ENCODE measurements around the gene PCDHGA6. TPM values are rescaled to one million over a fixed set of nuclear protein-coding genes. Genes with fewer than 3 reads are reported as not detected.
"Not testable (repeated sequence)": the region's sequence is repeated elsewhere in the genome, so short reads cannot be mapped to it uniquely, and the experiment has no call there.

PCDHGA6 gene
- total RNA-seq, result 3.1 TPM
- long read RNA-seq, full-length matches to known transcripts, result 1 of 1 reads
- long read RNA-seq, partial matches to known transcripts, result 0 of 1 reads
- long read RNA-seq, other reads (novel, unspliced or antisense), result 0 of 1 reads

DNA sequence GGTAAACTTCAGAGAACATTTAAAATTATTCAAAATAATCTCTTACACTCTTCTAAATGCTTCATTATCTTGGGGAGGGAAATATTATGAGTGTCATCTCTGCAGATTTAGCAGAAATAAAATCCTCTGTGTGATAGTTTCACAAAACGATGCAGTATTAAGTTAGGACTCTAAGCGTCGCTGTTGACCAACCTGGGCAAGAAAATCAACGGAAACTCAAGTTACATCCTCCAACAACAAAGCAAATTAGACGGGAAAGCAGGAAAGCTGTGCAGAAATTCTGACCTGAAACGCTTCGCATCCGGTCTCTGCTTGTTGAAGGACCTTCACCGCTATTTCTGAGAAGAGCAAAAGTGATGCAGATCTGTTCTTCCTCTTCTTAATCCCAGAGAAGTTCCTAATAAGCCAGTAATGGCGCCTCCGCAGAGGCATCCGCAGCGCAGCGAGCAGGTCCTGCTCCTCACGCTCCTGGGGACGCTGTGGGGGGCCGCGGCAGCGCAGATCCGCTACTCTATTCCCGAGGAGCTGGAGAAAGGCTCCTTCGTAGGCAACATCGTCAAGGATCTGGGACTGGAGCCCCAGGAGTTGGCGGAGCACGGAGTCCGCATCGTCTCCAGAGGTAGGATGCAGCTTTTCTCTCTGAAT is at the start of gene PCDHGA6:
TSS of gene PCDHGA6 (plus strand) at position 219 of the 645 bp plus-strand sequence. CDS start at position 412, 193 bp downstream.
- DNase-seq (ENCODE audit: low spot score), result peak; percentile 67

- no peak for DNase-seq (ENCODE audit: low spot score)
Measured at GRCh38 chr5:141326088-141326854, 47.4 kb upstream of the PCDHGA6 start.

- no peak for DNase-seq (ENCODE audit: low spot score)
Measured at GRCh38 chr5:141328231-141328630, 45.5 kb upstream of the PCDHGA6 start.

- DNase-seq (ENCODE audit: low spot score), result no peak
Measured at GRCh38 chr5:141330299-141331080, 43.2 kb upstream of the PCDHGA6 start, which contains the start of gene PCDHGA1. Gene PCDHGA1 (plus strand): TSS chr5:141330514.

DNA sequence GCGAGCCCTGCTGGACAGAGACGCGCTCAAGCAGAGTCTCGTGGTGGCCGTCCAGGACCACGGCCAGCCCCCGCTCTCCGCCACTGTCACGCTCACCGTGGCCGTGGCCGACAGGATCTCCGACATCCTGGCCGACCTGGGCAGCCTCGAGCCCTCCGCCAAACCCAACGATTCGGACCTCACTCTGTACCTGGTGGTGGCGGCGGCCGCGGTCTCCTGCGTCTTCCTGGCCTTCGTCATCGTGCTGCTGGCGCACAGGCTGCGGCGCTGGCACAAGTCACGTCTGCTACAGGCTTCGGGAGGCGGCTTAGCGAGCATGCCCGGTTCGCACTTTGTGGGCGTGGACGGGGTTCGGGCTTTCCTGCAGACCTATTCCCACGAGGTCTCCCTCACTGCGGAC is 41.1 kb upstream of the PCDHGA6 start:
- DNase-seq (ENCODE audit: low spot score), result not testable (repeated sequence)

- DNase-seq (ENCODE audit: low spot score), result no peak
Measured at GRCh38 chr5:141338538-141339306, 35.0 kb upstream of the PCDHGA6 start, which contains the start of gene PCDHGA2. Gene PCDHGA2 (plus strand): TSS chr5:141338760.

DNA sequence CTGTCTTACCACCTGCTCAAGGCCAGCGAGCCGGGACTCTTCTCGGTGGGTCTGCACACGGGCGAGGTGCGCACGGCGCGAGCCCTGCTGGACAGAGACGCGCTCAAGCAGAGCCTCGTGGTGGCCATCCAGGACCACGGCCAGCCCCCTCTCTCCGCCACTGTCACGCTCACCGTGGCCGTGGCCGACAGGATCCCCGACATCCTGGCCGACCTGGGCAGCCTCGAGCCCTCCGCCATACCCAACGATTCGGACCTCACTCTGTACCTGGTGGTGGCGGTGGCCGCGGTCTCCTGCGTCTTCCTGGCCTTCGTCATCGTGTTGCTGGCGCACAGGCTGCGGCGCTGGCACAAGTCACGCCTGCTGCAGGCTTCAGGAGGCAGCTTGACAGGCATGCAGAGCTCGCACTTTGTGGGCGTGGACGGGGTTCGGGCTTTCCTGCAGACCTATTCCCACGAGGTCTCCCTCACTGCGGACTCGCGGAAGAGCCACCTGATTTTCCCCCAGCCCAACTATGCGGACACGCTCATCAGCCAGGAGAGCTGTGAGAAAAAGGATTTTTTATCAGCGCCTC is 32.8 kb upstream of the PCDHGA6 start:
- DNase-seq (ENCODE audit: low spot score), result not testable (repeated sequence)

DNA sequence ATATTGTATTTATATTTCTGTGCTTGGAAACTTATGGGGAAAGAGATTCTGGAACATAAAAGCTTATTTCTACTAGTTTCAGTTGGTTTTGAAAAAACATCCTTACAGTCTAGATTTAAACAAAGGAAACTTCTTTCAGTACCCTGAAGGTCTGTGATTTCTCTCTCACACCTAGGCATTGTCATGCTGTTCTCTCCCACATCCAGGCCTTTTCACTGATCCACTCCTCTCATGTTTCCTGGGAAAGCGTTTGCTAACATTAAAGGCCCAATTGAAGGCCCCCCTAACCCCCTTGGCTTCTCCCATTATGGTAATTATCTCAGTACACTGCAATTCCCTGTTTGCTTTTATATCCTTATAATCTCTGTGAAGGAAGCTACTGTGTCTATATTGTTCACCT is 30.9 kb upstream of the PCDHGA6 start:
- no peak for DNase-seq (ENCODE audit: low spot score)

DNA sequence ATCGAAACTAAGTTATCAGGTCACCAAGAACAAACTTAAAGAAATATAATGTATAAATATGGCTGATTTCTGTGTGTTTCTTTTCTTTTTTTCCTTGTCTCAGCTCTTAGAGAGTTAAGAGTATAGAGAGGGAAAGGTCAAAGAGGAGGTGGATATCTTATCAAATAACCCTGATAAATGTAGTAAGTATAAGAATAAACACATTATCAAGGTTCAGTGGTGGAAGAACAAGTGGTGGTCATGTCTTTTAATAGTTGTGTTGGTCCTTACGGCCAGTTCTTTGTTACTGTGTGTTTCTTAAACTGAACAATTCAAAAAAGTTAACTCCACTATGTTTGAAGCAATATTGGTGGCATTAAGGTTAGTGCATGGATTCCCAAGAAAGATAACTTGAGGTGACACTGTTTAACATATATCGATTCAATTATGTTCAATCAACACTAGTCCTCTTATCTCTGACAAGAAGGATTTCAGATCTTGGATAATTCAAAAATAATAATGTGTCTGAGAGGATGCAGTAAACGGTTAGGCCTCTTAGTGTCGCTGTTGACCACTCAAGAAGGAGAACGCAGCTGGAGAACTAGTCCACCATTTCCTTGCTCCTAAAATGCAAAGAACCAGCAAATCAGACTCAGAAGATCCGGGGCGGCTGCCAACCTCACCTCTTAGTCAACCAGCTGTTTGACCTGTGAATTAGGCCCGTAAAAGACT is 30.3 kb upstream of the PCDHGA6 start, which contains the start of gene PCDHGA3:
TSS of gene PCDHGA3 (plus strand) at position 588 of the 711 bp plus-strand sequence. CDS start 205 bp downstream, outside the sequence.
- no peak for DNase-seq (ENCODE audit: low spot score)

- DNase-seq (ENCODE audit: low spot score), result no peak
Measured at GRCh38 chr5:141343953-141344463, 29.7 kb upstream of the PCDHGA6 start.

DNA sequence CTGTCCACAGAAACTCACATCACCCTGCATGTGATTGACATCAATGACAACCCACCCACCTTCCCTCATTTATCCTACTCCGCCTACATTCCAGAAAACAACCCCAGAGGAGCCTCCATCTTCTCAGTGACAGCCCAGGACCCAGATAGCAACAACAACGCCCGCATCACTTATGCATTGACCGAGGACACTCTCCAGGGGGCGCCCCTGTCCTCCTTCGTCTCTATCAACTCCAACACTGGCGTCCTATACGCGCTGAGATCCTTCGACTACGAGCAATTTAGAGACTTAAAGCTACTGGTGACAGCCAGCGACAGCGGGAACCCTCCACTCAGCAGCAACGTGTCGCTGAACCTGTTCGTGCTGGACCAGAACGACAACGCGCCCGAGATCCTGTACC is 28.4 kb upstream of the PCDHGA6 start:
- DNase-seq (ENCODE audit: low spot score), result no peak

GRCh38 chr5:141346017-141346416 is 27.7 kb upstream of the PCDHGA6 start:
- DNase-seq (ENCODE audit: low spot score), result not testable (repeated sequence)

DNA sequence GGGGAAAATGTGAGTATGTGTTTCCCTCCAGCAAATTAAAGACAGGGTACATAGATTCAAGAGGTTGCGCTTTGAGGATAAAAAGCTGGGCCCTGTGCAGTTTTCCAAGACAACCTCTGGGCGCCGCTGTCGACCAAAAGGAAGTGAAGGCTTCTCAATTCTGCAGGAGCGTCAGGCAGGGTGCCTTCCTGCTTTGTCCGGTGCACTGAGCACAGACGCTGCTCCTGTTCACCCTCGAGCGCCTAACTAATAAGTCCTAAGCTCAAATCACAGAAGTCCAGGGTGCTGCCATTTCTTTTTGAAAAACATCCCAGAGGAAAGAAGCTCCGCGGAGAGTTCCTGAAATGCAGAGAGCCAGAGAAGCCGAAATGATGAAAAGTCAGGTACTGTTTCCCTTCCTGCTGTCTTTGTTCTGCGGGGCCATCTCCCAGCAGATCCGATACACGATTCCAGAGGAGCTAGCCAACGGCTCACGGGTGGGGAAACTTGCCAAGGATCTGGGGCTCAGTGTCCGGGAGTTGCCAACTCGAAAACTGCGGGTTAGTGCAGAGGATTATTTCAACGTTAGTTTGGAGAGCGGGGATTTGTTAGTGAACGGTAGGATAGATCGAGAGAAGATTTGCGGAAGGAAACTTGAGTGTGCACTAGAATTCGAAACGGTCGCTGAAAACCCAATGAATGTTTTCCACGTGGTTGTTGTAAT is 23.6 kb upstream of the PCDHGA6 start, which contains the start of gene PCDHGB1:
TSS of gene PCDHGB1 (plus strand) at position 183 of the 703 bp plus-strand sequence. CDS start at position 345, 162 bp downstream.
- DNase-seq (ENCODE audit: low spot score), result peak; percentile 65

- DNase-seq (ENCODE audit: low spot score), result peak; percentile 74
Measured at GRCh38 chr5:141351591-141351990, 22.1 kb upstream of the PCDHGA6 start.

DNA sequence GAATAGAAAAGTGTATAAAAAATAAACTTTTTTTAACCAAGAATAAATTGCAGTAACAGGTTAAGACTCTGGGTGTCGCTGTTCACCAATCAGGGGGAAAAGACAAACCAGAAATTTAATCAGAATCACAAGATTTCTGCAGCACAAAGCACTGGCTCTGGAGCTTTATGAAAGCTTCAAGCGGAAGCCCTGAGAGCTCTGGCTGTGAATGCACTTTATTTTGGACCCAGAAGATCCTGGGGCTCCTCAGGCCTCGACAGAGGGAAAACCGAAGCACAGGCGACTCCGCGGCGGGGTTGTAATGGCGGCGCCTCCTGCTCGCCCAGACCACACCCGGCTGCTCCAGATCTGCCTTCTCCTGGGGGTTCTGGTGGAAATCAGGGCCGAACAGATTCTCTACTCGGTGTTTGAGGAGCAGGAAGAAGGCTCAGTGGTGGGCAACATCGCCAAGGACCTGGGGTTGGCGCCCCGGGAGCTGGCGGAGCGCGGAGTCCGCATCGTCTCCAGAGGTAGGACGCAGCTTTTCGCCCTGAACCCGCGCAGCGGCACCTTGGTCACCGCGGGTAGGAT is 18.7 kb upstream of the PCDHGA6 start, which contains the start of gene PCDHGA4:
TSS of gene PCDHGA4 (plus strand) at position 122 of the 570 bp plus-strand sequence. CDS start at position 209, 87 bp downstream.
- DNase-seq (ENCODE audit: low spot score), result peak; percentile 78

- DNase-seq (ENCODE audit: low spot score), result peak; percentile 65
Measured at GRCh38 chr5:141355641-141356040, 18.1 kb upstream of the PCDHGA6 start.

DNA sequence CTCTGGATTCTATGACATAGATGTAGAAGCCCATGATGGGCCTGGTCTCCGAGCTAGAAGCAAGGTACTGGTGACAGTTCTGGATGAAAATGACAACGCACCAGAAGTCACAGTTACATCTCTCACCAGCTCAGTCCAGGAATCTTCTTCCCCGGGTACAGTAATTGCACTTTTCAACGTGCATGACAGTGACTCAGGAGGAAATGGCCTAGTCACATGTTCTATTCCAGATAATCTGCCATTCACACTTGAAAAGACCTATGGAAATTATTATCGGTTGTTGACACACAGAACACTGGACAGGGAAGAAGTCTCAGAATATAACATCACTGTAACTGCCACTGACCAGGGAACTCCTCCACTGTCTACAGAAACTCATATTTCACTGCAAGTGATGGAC is 17.6 kb upstream of the PCDHGA6 start:
- DNase-seq (ENCODE audit: low spot score), result no peak

GRCh38 chr5:141356950-141357349 is 16.7 kb upstream of the PCDHGA6 start:
- peak; percentile 86 for DNase-seq (ENCODE audit: low spot score)

Measured in mesenteric fat pad (tissue), 1 donor.